Umbilical cord (tissue), 2 donors: ENCODE results near the gene UBE2C. TPM values are rescaled to one million over a fixed set of nuclear protein-coding genes. Genes with fewer than 3 reads are reported as not detected.

Experiments used
- DNase-seq: peaks from one replicate; pipeline ENCODE4 v3.0.0-alpha.2; 2015; ENCODE audit warnings: low spot score
- total RNA-seq: library from RNA; depleted of rRNA; stranded (reverse); fragments of >200 nt; gene quantifications from one replicate; pipeline ENCODE4 v1.2.3, GENCODE V29; 2014; ENCODE audit warnings: low replicate concordance; ENCODE audit not compliant: insufficient read depth

Gene UBE2C
- total RNA-seq, 1 donor from 2014 or later, result 3.6 TPM

- no peak for DNase-seq
Observed at GRCh38 chr20:45859916-45860315, 47.5 kb downstream of the UBE2C start.

- DNase-seq, result no peak
Observed at GRCh38 chr20:45860560-45861220, 48.2 kb downstream of the UBE2C start.

- DNase-seq, result no peak
Observed at GRCh38 chr20:45861221-45862075, 49.0 kb downstream of the UBE2C start.

DNA sequence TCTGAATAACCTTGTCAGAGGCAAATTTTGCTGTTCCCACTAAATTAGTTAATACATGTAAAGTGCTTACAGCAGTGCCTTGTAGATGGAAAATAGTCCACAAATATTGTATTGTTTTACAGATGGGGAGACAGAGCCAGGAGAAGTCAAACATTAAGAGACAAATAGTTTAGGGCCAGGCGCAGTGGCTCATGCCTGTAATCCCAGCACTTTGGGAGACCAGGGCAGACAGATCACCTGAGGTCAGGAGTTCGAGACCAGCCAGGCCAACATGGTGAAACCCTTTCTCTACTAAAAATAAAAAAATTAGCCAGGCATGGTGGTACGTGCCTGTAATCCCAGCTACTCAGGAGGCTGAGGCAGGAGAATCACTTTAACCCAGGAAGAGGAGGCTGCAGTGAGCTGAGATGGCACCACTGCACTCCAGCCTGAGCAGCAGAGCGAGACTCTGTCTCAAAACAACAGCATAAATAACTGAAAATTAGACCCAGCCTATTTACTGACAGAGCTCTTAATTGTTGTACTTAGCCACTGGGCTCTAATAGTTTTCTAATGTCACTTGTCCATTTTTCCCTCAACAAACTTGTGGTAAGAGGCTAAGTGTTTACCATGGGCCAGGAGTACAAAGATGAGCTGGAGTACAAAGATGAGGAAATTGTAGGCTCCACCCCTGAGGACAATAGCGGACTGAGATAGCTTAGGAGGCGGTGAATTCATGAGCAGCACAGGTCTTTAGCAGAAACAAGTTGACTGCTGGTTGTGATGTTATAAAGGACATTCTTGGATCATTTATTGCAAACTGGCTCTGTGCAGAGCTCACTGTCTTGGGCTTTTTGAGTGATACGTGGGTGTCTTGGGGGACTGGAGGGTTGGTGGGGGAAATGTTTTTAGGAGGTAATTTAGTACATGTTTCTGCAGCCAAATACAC is 51.4 kb downstream of the UBE2C start:
- no peak for DNase-seq

DNA sequence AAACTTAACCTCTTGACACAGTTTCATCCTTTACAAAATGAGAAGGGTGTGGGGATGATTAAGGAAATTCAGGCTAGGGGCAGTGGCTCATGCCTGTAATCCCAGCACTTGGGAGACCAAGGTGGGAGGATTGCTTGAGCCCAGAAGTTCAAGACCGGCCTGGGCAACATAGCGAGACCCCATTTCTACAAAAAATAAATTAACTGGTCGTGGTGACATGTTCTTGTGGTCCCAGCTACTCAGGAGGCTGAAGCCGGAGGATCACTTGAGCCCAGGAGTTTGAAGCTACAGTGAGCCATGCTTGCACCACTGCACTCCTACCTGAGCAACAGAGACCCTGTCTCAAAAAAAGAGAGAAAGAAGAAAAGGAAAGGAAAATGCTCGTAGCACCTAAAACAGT is 54.0 kb downstream of the UBE2C start:
- DNase-seq, result no peak

Other genes with a start within 250 kb of the UBE2C start
- not detected for gene WFDC8, start 233.4 kb upstream of the UBE2C start, total RNA-seq
- not detected for gene WFDC10A, start 182.9 kb upstream of the UBE2C start, total RNA-seq
- gene WFDC9, start 181.4 kb upstream of the UBE2C start, total RNA-seq, result not detected
- gene WFDC11, start 142.4 kb upstream of the UBE2C start, total RNA-seq, result not detected
- gene WFDC13, start 110.6 kb upstream of the UBE2C start, total RNA-seq, result 5.5 TPM
- gene WFDC10B, start 107.6 kb upstream of the UBE2C start, total RNA-seq, result not detected
- not detected for gene SPINT4, start 90.3 kb upstream of the UBE2C start, total RNA-seq
- 1.7 TPM for gene WFDC3, start 20.8 kb upstream of the UBE2C start, total RNA-seq
- gene DNTTIP1, start 20.7 kb upstream of the UBE2C start, total RNA-seq, result 24.1 TPM
- not detected for gene TNNC2, start 14.7 kb downstream of the UBE2C start, total RNA-seq
- gene SNX21, start 21.2 kb downstream of the UBE2C start, total RNA-seq, result 35.2 TPM
- 20.0 TPM for gene ACOT8, start 44.7 kb downstream of the UBE2C start, total RNA-seq
- 7.7 TPM for gene ZSWIM3, start 45.0 kb downstream of the UBE2C start, total RNA-seq
- gene ZSWIM1, start 68.6 kb downstream of the UBE2C start, total RNA-seq, result 3.1 TPM
- gene SPATA25, start 75.0 kb downstream of the UBE2C start, total RNA-seq, result 3.6 TPM
- 1.9 TPM for gene NEURL2, start 78.6 kb downstream of the UBE2C start, total RNA-seq
- gene CTSA, start 78.7 kb downstream of the UBE2C start, total RNA-seq, result 16.4 TPM
- gene PLTP, start 99.5 kb downstream of the UBE2C start, total RNA-seq, result 108 TPM
- gene PCIF1, start 122.0 kb downstream of the UBE2C start, total RNA-seq, result 8.9 TPM
- 13.7 TPM for gene ZNF335, start 159.6 kb downstream of the UBE2C start, total RNA-seq
- gene MMP9, start 196.3 kb downstream of the UBE2C start, total RNA-seq, result 2.4 TPM
- 9.1 TPM for gene SLC12A5, start 216.6 kb downstream of the UBE2C start, total RNA-seq